Activated naive CD4-positive, alpha-beta T cell treated with anti-CD3 and anti-CD28 coated beads, Interleukin-2, amount 10 ng/mL, durations not matched to agents 7 days and 5 days (primary cell): ENCODE measurements around the gene SERPINB12.

Experiments
- CTCF ChIA-PET: fragments of 350-600 bp; sonication (Branson Sonifier 250); formaldehyde crosslinking; loops from one replicate; lab custom pipeline; 2021; ENCODE audit warnings: antibody characterized with exemption; lab: Charles Lee
- DNase-seq: peaks from one replicate; pipeline ENCODE4 v3.0.0-alpha.2; 2020
- H3K27ac Mint-ChIP-seq: one replicate; pipeline ENCODE4 v1.8.0; 2021; ENCODE audit warnings: mild to moderate bottlenecking, moderate library complexity, mixed read lengths
- H3K27me3 Mint-ChIP-seq: one replicate; pipeline ENCODE4 v1.8.0; 2021; ENCODE audit warnings: mild to moderate bottlenecking, mixed read lengths
- H3K36me3 Mint-ChIP-seq: one replicate; pipeline ENCODE4 v1.8.0; 2021; ENCODE audit warnings: mixed read lengths
- H3K4me1 Mint-ChIP-seq: one replicate; pipeline ENCODE4 v1.8.0; 2021; ENCODE audit warnings: mixed read lengths
- H3K4me3 Mint-ChIP-seq: one replicate; pipeline ENCODE4 v1.8.0; 2021; ENCODE audit warnings: mild to moderate bottlenecking, moderate library complexity, mixed read lengths
- H3K9me3 Mint-ChIP-seq: one replicate; pipeline ENCODE4 v1.8.0; 2021; ENCODE audit warnings: mixed read lengths

The SERPINB12 gene

DNA sequence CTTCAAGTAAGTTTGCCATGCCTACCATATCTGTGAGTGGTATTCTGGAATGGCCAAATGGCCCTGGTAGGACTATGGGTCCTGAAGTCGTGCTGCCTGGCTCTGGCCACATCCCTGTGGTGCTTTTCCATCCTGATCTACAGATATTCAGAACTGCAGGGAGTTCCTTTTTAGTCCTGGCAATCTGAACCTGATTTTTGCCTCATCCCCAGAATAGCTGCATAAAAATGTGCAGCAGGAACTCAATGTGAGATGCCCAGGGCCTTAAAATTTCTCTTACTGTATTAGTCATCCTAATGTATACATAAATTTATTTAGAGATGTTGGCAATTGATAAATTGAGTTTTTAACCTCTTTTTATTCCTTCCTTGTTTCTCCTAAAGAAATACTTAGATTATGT, 50.3 kb downstream of the SERPINB12 start:
- CTCF ChIA-PET = interaction anchor here (0.8 kb wide), 1 partner anchor 9 kb away, joined by 3 read pairs; no protein-coding TSS in a partner anchor
- no peak overlapping the region for H3K4me3 Mint-ChIP-seq
- no peak for DNase-seq

DNA sequence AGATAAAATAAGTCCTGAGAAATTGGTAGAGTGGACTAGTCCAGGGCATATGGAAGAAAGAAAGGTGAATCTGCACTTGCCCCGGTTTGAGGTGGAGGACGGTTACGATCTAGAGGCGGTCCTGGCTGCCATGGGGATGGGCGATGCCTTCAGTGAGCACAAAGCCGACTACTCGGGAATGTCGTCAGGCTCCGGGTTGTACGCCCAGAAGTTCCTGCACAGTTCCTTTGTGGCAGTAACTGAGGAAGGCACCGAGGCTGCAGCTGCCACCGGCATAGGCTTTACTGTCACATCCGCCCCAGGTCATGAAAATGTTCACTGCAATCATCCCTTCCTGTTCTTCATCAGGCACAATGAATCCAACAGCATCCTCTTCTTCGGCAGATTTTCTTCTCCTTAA, 54.8 kb downstream of the SERPINB12 start:
- no peak overlapping the region for H3K4me3 Mint-ChIP-seq
- H3K27me3 Mint-ChIP-seq = no peaks in the 10 kb centered on the region
- no peaks in the 10 kb centered on the region for H3K9me3 Mint-ChIP-seq
- no peaks in the 10 kb centered on the region for H3K4me1 Mint-ChIP-seq
- no peak overlapping the region for H3K27ac Mint-ChIP-seq
- DNase-seq = no peak
- CTCF ChIA-PET = no interaction called here
- no peaks in the 10 kb centered on the region for H3K36me3 Mint-ChIP-seq

More for the DNA sequence above, 50.3 kb downstream of the SERPINB12 start:
- H3K36me3 Mint-ChIP-seq = no peaks in the 10 kb centered on the region
- H3K4me1 Mint-ChIP-seq = no peaks in the 10 kb centered on the region
- no peaks in the 10 kb centered on the region for H3K9me3 Mint-ChIP-seq
- no peaks in the 10 kb centered on the region for H3K27me3 Mint-ChIP-seq
- no peak overlapping the region for H3K27ac Mint-ChIP-seq

DNA sequence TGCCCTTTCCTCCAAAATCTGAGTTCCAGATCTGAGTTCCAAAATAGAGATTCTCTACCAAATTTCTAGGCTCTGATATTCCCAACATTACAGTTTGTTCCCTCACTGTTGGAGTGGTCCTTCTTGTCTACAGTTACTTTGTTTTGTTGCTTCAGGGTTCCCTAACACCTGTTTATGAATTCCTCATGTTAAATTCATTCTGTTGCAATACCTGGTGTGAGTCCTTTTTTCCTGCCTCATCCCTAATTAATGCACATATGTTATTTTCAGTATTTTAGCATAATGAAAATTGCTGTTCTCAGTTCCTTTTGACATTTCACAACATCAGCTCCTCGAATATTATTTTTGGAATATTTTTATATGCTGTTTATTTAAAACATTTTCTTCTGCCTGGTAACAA, 61.2 kb downstream of the SERPINB12 start:
- H3K9me3 Mint-ChIP-seq = no peaks in the 10 kb centered on the region
- H3K27ac Mint-ChIP-seq = no peak overlapping the region
- H3K27me3 Mint-ChIP-seq = no peaks in the 10 kb centered on the region
- no peaks in the 10 kb centered on the region for H3K4me1 Mint-ChIP-seq
- H3K4me3 Mint-ChIP-seq = no peak overlapping the region
- H3K36me3 Mint-ChIP-seq = no peaks in the 10 kb centered on the region
- CTCF ChIA-PET = no interaction called here
- no peak for DNase-seq

DNA sequence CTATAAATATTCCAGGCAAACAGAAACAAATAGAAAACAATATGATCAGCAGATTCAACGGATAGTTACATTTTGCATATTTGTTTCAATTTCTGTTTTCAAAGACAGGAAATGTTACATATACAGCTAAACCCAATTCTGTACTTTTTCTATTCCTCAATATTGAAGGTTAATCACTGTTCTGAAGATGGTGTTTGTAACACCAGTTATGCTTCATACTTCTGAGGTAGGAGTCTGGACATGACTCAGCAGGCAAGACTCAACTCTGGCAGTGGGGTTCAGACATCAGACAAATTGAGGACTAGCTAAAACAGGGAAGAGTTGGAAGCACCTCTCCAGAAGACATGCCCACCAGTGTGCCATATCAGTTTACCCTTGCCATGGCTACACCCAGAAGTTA, 61.6 kb downstream of the SERPINB12 start:
- no peaks in the 10 kb centered on the region for H3K36me3 Mint-ChIP-seq
- no peak for DNase-seq
- no peaks in the 10 kb centered on the region for H3K9me3 Mint-ChIP-seq
- no peak overlapping the region for H3K27ac Mint-ChIP-seq
- CTCF ChIA-PET = no interaction called here
- H3K4me1 Mint-ChIP-seq = no peaks in the 10 kb centered on the region
- H3K27me3 Mint-ChIP-seq = no peaks in the 10 kb centered on the region
- H3K4me3 Mint-ChIP-seq = no peak overlapping the region

DNA sequence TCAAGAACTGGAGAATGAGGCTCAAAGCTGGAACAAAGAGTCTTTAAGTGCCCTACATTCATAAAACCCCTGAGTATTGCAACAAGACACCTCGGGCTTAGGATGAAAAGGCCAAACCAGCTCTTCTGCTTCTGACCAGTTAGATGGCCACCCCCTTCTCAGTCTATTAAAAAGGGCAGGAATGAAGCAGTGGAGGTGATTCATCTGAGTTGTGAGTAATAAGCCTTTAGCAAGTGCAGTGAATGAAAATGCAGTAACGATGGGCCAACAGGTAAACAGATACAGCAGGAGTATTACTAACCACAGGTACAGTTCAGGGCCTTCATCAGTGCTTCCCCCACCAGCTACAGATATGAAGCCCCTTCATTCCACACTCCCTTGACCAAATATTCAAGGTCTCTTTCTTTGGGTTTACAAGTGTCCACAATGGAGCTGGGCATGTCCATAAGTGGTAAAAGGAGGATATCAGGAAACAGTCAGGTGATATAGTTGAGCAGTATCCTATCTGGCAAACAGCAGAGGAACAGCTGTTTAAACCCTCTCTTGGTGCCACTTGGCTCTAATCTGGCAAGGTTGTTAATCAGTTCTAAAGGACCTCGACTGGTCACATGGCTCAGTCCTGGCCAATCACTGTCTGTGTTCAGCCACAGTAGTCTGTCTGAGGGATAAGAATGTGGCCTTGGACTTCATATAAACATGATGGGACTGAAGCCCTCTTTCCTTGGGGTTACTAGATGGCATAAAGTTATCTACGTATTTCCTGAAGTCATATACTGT, 62.8 kb downstream of the SERPINB12 start:
- no peak for DNase-seq
- Mint-ChIP-seq H3K36me3 (no peaks in the 10 kb centered on the region), H3K4me1 (no peaks in the 10 kb centered on the region), H3K4me3 (no peak overlapping the region), H3K27ac (no peak overlapping the region), H3K9me3 (no peaks in the 10 kb centered on the region), H3K27me3 (no peaks in the 10 kb centered on the region)
- CTCF ChIA-PET = no interaction called here

DNA sequence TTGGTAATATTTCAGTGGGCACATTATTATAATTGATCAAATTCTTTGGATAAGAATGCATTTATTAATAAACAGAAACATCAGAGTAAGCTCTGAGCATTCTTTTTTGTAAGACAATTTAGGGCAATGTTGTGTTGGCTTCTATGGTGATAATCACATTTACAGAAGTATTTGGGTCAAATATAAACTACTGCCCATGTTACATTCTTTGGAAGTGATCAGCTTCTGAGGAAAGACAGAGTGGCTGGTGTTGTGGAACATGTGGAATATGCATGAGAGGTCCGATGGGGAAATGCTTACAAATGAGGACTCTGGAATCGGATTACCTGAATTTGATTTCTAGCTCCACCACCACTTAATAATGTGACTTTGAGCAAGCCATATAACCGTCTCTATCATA, 64.4 kb downstream of the SERPINB12 start:
- Mint-ChIP-seq H3K4me1 (no peaks in the 10 kb centered on the region), H3K36me3 (no peaks in the 10 kb centered on the region), H3K27ac (no peak overlapping the region), H3K9me3 (no peaks in the 10 kb centered on the region), H3K4me3 (no peak overlapping the region), H3K27me3 (no peaks in the 10 kb centered on the region)
- no peak for DNase-seq
- CTCF ChIA-PET = interaction anchor here (0.9 kb wide), 1 partner anchor 88 kb away, joined by 3 read pairs; no protein-coding TSS in a partner anchor

DNA sequence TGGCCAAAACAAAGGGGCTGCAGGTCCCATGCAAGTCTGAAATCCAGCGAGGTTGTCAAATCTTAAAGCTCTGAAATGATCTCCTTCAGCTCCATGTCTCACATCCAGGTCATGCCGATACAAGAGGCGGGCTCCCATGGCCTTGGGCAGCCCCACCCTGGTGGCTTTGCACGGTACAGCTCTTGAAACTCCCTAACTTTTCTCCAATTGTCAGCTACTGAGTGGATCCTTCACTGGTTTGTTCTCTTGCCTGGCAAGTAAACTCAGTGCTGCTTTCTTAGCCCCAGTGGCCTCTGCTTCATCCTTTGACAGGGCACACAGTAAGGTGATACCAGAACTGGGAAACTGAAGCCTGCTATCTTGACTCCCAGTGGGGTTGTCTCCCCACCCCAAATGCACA, 71.3 kb downstream of the SERPINB12 start:
- Mint-ChIP-seq H3K4me1 (no peaks in the 10 kb centered on the region), H3K27me3 (no peaks in the 10 kb centered on the region), H3K4me3 (no peak overlapping the region), H3K36me3 (no peaks in the 10 kb centered on the region), H3K9me3 (no peaks in the 10 kb centered on the region), H3K27ac (no peak overlapping the region)
- CTCF ChIA-PET = no interaction called here
- no peak for DNase-seq

DNA sequence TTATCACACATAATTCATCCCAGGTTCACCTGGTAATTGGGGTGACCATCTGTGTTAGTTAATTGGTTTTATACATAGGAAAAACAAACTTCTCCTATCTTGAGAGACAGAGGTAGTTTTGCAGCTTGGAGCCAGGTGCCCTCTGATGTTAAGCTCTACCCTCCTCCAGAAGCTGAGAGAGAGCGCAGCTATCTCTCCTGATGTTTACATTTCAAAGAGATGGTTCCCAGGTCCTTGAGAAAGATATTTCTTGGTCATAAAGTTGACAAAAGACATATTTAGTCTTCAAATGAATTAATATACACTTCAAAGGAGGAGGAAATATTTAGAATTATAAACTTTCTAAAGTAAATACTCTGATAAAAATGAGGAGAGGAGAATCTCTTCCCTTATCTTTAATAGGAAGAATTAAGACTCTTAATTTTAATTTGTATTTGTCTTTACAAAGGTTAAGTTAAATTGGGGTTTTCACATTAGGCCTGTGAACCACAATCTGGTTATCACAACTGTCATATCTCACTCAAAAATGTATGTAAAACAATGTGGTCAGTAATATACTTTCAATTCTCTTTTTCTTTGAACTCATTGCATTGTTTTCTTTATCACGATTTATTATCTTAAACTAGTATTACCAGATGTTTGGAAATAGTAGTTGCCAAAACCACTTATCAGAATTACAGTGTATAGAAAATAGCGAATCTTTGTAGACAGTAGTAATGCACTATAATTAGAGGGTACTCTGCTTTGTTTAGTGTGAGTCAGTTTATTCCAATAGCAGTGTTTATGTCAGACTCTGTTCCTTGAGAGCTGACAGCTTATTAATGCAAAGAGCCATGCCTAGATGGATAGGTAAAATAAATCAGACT, 75.1 kb downstream of the SERPINB12 start:
- H3K4me1 Mint-ChIP-seq = no peaks in the 10 kb centered on the region
- H3K36me3 Mint-ChIP-seq = no peaks in the 10 kb centered on the region
- no peak overlapping the region for H3K4me3 Mint-ChIP-seq
- CTCF ChIA-PET = no interaction called here
- H3K27me3 Mint-ChIP-seq = no peaks in the 10 kb centered on the region
- no peak for DNase-seq
- no peaks in the 10 kb centered on the region for H3K9me3 Mint-ChIP-seq
- no peak overlapping the region for H3K27ac Mint-ChIP-seq

DNA sequence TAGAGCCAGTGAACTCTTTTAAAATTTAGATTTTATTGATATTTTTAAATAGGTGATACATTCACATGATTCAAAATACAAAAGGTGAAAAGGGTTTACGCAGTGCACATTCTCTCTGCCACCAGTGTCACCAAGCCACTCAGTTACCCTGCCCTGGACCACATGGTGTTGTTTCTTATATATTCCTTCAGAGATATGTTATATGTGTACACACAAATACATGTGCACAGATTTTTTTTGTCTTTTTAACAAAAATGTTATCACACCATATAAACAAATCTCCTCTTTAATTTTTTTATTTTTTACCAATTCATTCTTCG, 75.7 kb downstream of the SERPINB12 start:
- H3K4me1 Mint-ChIP-seq = no peaks in the 10 kb centered on the region
- no peaks in the 10 kb centered on the region for H3K9me3 Mint-ChIP-seq
- H3K27me3 Mint-ChIP-seq = no peaks in the 10 kb centered on the region
- no peaks in the 10 kb centered on the region for H3K36me3 Mint-ChIP-seq
- no peak for DNase-seq
- H3K27ac Mint-ChIP-seq = no peak overlapping the region
- no peak overlapping the region for H3K4me3 Mint-ChIP-seq
- CTCF ChIA-PET = no interaction called here
